Naive thymus-derived CD8-positive, alpha-beta T cell (primary cell): Measurements from ENCODE around the gene SIPA1L3. TPM values are rescaled to one million over a fixed set of nuclear protein-coding genes. Genes with fewer than 3 reads are reported as not detected.
"Not testable (repeated sequence)": the region's sequence is repeated elsewhere in the genome, so short reads cannot be mapped to it uniquely, and the experiment has no call there.

Source experiments
- ATAC-seq, 2 donors: fragments of 150-1000 bp; cut with Tn5 transposase in 1 of 2; sonication (Bioruptor Pico), chemical (Tn5 transposase) in 1 of 2; 1 replicate in 1 of 2; 2 replicates in 1 of 2; pipeline ENCODE4 v1.10.0; 2021; ENCODE audit warnings: mild to moderate bottlenecking in 2 of 2, moderate library complexity in 2 of 2
- POLR2A ChIA-PET: fragments of 350-600 bp; sonication (Branson Sonifier 250); formaldehyde crosslinking; loops from one replicate; lab custom pipeline; 2021; ENCODE audit warnings: antibody characterized with exemption; lab: Charles Lee
- DNase-seq, 10 donors: peaks; one replicate each; pipeline versions ENCODE4 v3.0.0 to v3.0.0-alpha.2; 2020 to 2022
- H3K27ac Mint-ChIP-seq, 10 donors: one replicate each; pipeline ENCODE4 v1.8.0; 2020 to 2022; ENCODE audit warnings: mild to moderate bottlenecking in 10 of 10, mixed read lengths in 10 of 10, moderate library complexity in 4 of 10, inconsistent platforms in 1 of 10
- H3K27me3 Mint-ChIP-seq, 5 donors: one replicate each; pipeline ENCODE4 v1.8.0; 2021 to 2022; ENCODE audit warnings: mixed read lengths in 5 of 5
- H3K36me3 Mint-ChIP-seq, 3 donors: one replicate each; pipeline ENCODE4 v1.8.0; 2020 to 2022; ENCODE audit warnings: mixed read lengths in 3 of 3, mild to moderate bottlenecking in 2 of 3, inconsistent platforms in 1 of 3
- H3K4me1 Mint-ChIP-seq, 4 donors: one replicate each; pipeline ENCODE4 v1.8.0; 2021 to 2022; ENCODE audit warnings: mixed read lengths in 4 of 4
- H3K4me3 Mint-ChIP-seq, 10 donors: one replicate each; pipeline ENCODE4 v1.8.0; 2020 to 2022; ENCODE audit warnings: mild to moderate bottlenecking in 10 of 10, mixed read lengths in 10 of 10, moderate library complexity in 6 of 10, inconsistent platforms in 1 of 10
- H3K9me3 Mint-ChIP-seq, 9 donors: one replicate each; pipeline ENCODE4 v1.8.0; 2020 to 2022; ENCODE audit warnings: mixed read lengths in 9 of 9, mild to moderate bottlenecking in 3 of 9, inconsistent platforms in 1 of 9, moderate library complexity in 1 of 9
- polyA plus RNA-seq, 3 donors: library from polyadenylated mRNA; unstranded; fragments of 300-500 nt; fragmentation: Illumina TruSeq; gene quantifications; one replicate each; pipeline ENCODE4 v1.2.3, GENCODE V29; 2021
- total RNA-seq, 8 experiments: library from RNA in 2 of 8; stranded (reverse) in 2 of 8; gene quantifications; one replicate each; pipeline ENCODE4 v1.2.3 and lab custom pipeline; 2021 to 2026

The SIPA1L3 gene
- 10 to 100 TPM; 32.6 to 34.5 TPM for total RNA-seq
- 1 to 10 TPM in 2 of 3 donors, under 1 TPM in 1; 0.66 to 1.6 (median 1.6) TPM for polyA plus RNA-seq
- total RNA-seq (lab: John Stamatoyannopoulos, UW): 18.9 to 36.8 (median 33.5) reads per million in 6 experiments

GRCh38 chr19:37906869-37907734 lies at the start of gene SIPA1L3:
SIPA1L3 (plus strand) TSS chr19:37907208; CDS start chr19:38081566, 174,358 bp downstream.
- Mint-ChIP-seq H3K36me3 (no peaks in the 10 kb centered on the region), H3K27me3 (no peaks in the 10 kb centered on the region), H3K4me3 (peak within 1 kb of the TSS; percentile 91 to 96 (median 95)), H3K27ac (peak within 1 kb of the TSS; percentile 51 to 97 (median 94)), H3K4me1 (peaks cover 15 to 51% (median 38%) of the 10 kb centered on the region in 4 donors), H3K9me3 (no peaks in the 10 kb centered on the region)
- ATAC-seq: peak; percentile 96 to 98
- POLR2A ChIA-PET: interaction anchor here (0.6 to 3.7 kb wide), 18 partner anchors 9 to 1692 kb away, joined by 3 to 30 read pairs (median 4); partner anchors contain the start of genes CATSPERG, FAM98C, KCNK6 and PSMD8
- DNase-seq: peak; percentile 84 to 94 (median 88)

- Mint-ChIP-seq H3K27ac (no peak overlapping the region), H3K4me1 (no peaks in the 10 kb centered on the region), H3K9me3 (peaks cover 0 to 6% (median 2%) of the 10 kb centered on the region in 9 donors), H3K36me3 (peaks cover 0 to 4% (median 0%) of the 10 kb centered on the region in 3 donors), H3K4me3 (no peak overlapping the region), H3K27me3 (peaks cover 0 to 10% (median 5%) of the 10 kb centered on the region in 5 donors)
- DNase-seq (no peak), ATAC-seq (no peak)
- POLR2A ChIA-PET: no interaction called here
These were observed 42.5 kb upstream of the SIPA1L3 start for GRCh38 chr19:37864501-37864900.

GRCh38 chr19:37865930-37866329 lies 41.1 kb upstream of the SIPA1L3 start:
- not testable (repeated sequence) for H3K9me3 Mint-ChIP-seq, ATAC-seq
- POLR2A ChIA-PET: interaction anchor here (0.5 kb wide), 1 partner anchor 553 kb away, joined by 4 read pairs; no protein-coding TSS in a partner anchor

GRCh38 chr19:37867831-37868230 lies 39.2 kb upstream of the SIPA1L3 start:
- peaks cover 0 to 12% (median 6%) of the 10 kb centered on the region in 9 donors for H3K9me3 Mint-ChIP-seq
- H3K27ac Mint-ChIP-seq: no peak overlapping the region
- no peak overlapping the region for H3K4me3 Mint-ChIP-seq
- peaks cover 9 to 28% (median 13%) of the 10 kb centered on the region in 5 donors for H3K27me3 Mint-ChIP-seq
- POLR2A ChIA-PET: no interaction called here
- peaks cover 0 to 17% (median 0%) of the 10 kb centered on the region in 3 donors for H3K36me3 Mint-ChIP-seq
- DNase-seq (no peak), ATAC-seq (no peak)
- no peaks in the 10 kb centered on the region for H3K4me1 Mint-ChIP-seq

More at GRCh38 chr19:37865930-37866329, 41.1 kb upstream of the SIPA1L3 start:
- DNase-seq, H3K4me3 Mint-ChIP-seq, H3K27ac Mint-ChIP-seq, H3K4me1 Mint-ChIP-seq: not testable (repeated sequence)
- peaks cover 0 to 14% (median 0%) of the 10 kb centered on the region in 3 donors for H3K36me3 Mint-ChIP-seq
- peaks cover 8 to 19% (median 10%) of the 10 kb centered on the region in 5 donors for H3K27me3 Mint-ChIP-seq

- Mint-ChIP-seq H3K9me3 (peaks cover 0 to 12% (median 6%) of the 10 kb centered on the region in 9 donors), H3K4me1 (no peaks in the 10 kb centered on the region), H3K27me3 (peaks cover 9 to 28% (median 19%) of the 10 kb centered on the region in 5 donors), H3K36me3 (peaks cover 0 to 17% (median 0%) of the 10 kb centered on the region in 3 donors), H3K27ac (no peak overlapping the region), H3K4me3 (no peak overlapping the region)
- DNase-seq (no peak), ATAC-seq (no peak)
- POLR2A ChIA-PET: no interaction called here
These were observed 37.2 kb upstream of the SIPA1L3 start for GRCh38 chr19:37869766-37870340.

GRCh38 chr19:37872383-37872782 lies 34.6 kb upstream of the SIPA1L3 start:
- no peak for ATAC-seq
- H3K9me3 Mint-ChIP-seq: peaks cover 0 to 11% (median 1%) of the 10 kb centered on the region in 9 donors
- peaks cover 0 to 17% (median 0%) of the 10 kb centered on the region in 3 donors for H3K36me3 Mint-ChIP-seq
- no peak overlapping the region for H3K27ac Mint-ChIP-seq
- H3K4me3 Mint-ChIP-seq: no peak overlapping the region
- peaks cover 9 to 27% (median 17%) of the 10 kb centered on the region in 5 donors for H3K27me3 Mint-ChIP-seq
- no peaks in the 10 kb centered on the region for H3K4me1 Mint-ChIP-seq
- POLR2A ChIA-PET: no interaction called here
- DNase-seq: no peak

GRCh38 chr19:37874784-37875183 lies 32.2 kb upstream of the SIPA1L3 start:
- H3K4me1 Mint-ChIP-seq: no peaks in the 10 kb centered on the region
- no peak overlapping the region for H3K4me3 Mint-ChIP-seq
- DNase-seq (no peak), ATAC-seq (no peak)
- POLR2A ChIA-PET: no interaction called here
- peaks cover 0 to 16% (median 5%) of the 10 kb centered on the region in 9 donors for H3K9me3 Mint-ChIP-seq
- peaks cover 3 to 27% (median 11%) of the 10 kb centered on the region in 5 donors for H3K27me3 Mint-ChIP-seq
- no peak overlapping the region for H3K27ac Mint-ChIP-seq
- peaks cover 0 to 11% (median 0%) of the 10 kb centered on the region in 3 donors for H3K36me3 Mint-ChIP-seq

GRCh38 chr19:37876032-37876431 lies 31.0 kb upstream of the SIPA1L3 start:
- peaks cover 0 to 2% (median 0%) of the 10 kb centered on the region in 3 donors for H3K36me3 Mint-ChIP-seq
- DNase-seq: no peak
- ATAC-seq: no peak
- no peaks in the 10 kb centered on the region for H3K4me1 Mint-ChIP-seq
- peak overlapping the region in 1 of 10 donors; percentile 24 for H3K27ac Mint-ChIP-seq
- POLR2A ChIA-PET: no interaction called here
- H3K27me3 Mint-ChIP-seq: peaks cover 0 to 19% (median 9%) of the 10 kb centered on the region in 5 donors
- H3K4me3 Mint-ChIP-seq: no peak overlapping the region
- H3K9me3 Mint-ChIP-seq: peaks cover 0 to 10% (median 5%) of the 10 kb centered on the region in 9 donors

- no peaks in the 10 kb centered on the region for H3K4me1 Mint-ChIP-seq
- POLR2A ChIA-PET: no interaction called here
- DNase-seq (no peak), ATAC-seq (no peak)
- H3K27ac Mint-ChIP-seq: no peak overlapping the region
- peaks cover 0 to 6% (median 6%) of the 10 kb centered on the region in 3 donors for H3K36me3 Mint-ChIP-seq
- H3K27me3 Mint-ChIP-seq: peaks cover 0 to 9% (median 5%) of the 10 kb centered on the region in 5 donors
- peaks cover 0 to 18% (median 8%) of the 10 kb centered on the region in 9 donors for H3K9me3 Mint-ChIP-seq
- H3K4me3 Mint-ChIP-seq: no peak overlapping the region
These were observed 29.9 kb upstream of the SIPA1L3 start for GRCh38 chr19:37877147-37877546.

- Mint-ChIP-seq H3K4me1 (no peaks in the 10 kb centered on the region), H3K27ac (no peak overlapping the region), H3K27me3 (no peaks in the 10 kb centered on the region), H3K36me3 (peaks cover 0 to 16% (median 6%) of the 10 kb centered on the region in 3 donors), H3K4me3 (no peak overlapping the region), H3K9me3 (peaks cover 0 to 42% (median 10%) of the 10 kb centered on the region in 9 donors)
- DNase-seq (no peak), ATAC-seq (no peak)
- POLR2A ChIA-PET: no interaction called here
These were observed 21.6 kb upstream of the SIPA1L3 start for GRCh38 chr19:37885392-37885791.

GRCh38 chr19:37886571-37886970 lies 20.4 kb upstream of the SIPA1L3 start:
- Mint-ChIP-seq H3K36me3 (peaks cover 0 to 15% (median 4%) of the 10 kb centered on the region in 3 donors), H3K27me3 (peaks cover under 1 to 5% (median 3%) of the 10 kb centered on the region in 5 donors), H3K27ac (no peak overlapping the region), H3K9me3 (peaks cover 0 to 35% (median 9%) of the 10 kb centered on the region in 9 donors), H3K4me1 (no peaks in the 10 kb centered on the region), H3K4me3 (no peak overlapping the region)
- ATAC-seq: no peak
- POLR2A ChIA-PET: no interaction called here
- no peak for DNase-seq

GRCh38 chr19:37893845-37894575 lies 13.0 kb upstream of the SIPA1L3 start:
- POLR2A ChIA-PET: no interaction called here
- H3K9me3 Mint-ChIP-seq: no peaks in the 10 kb centered on the region
- H3K4me1 Mint-ChIP-seq: peaks cover 0 to 4% (median 1%) of the 10 kb centered on the region in 4 donors
- peaks cover 9 to 20% (median 13%) of the 10 kb centered on the region in 5 donors for H3K27me3 Mint-ChIP-seq
- no peak overlapping the region for H3K4me3 Mint-ChIP-seq
- ATAC-seq (no peak), DNase-seq (no peak)
- H3K36me3 Mint-ChIP-seq: peaks cover 0 to 6% (median 0%) of the 10 kb centered on the region in 3 donors
- H3K27ac Mint-ChIP-seq: no peak overlapping the region
